LoVo (cell line): Measurements from ENCODE around the gene NIFK.
"Not testable (repeated sequence)": the region's sequence is repeated elsewhere in the genome, so short reads cannot be mapped to it uniquely, and the experiment has no call there.

Experiments
- DNase-seq: peaks from one replicate; pipeline ENCODE4 v3.0.0-alpha.2; 2016; ENCODE audit warnings: low spot score

The NIFK gene

GRCh38 chr2:121734544-121734943 is 2.1 kb downstream of the NIFK start:
- not testable (repeated sequence) for DNase-seq

DNA sequence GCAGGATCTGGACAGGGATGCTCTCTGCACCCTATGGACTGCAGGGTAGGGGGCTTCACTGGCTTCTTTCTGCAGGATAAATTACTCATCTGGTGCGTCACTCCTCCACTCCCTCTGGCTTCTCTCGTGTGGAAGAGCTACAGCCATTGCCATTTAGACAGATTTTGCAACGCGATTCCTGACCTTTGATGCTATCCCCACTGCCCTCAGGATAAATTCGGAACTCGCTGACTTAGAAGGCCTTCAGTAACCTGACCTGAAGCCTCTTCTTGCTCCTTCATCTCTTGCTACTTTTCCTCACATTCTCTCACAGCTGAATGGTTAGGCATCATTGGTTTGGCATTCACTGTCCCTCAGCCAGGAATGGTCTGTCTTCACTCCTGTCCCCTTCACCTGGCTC is 5.3 kb downstream of the NIFK start:
- no peak for DNase-seq

- no peak for DNase-seq
Measured at GRCh38 chr2:121727950-121728349, 8.7 kb downstream of the NIFK start.

GRCh38 chr2:121727332-121727731 is 9.3 kb downstream of the NIFK start:
- no peak for DNase-seq

- DNase-seq = no peak
Measured at GRCh38 chr2:121723316-121723715, 13.4 kb downstream of the NIFK start.

- DNase-seq = no peak
Measured at GRCh38 chr2:121722479-121722878, 14.2 kb downstream of the NIFK start.

GRCh38 chr2:121721926-121722325 is 14.7 kb downstream of the NIFK start:
- no peak for DNase-seq

DNA sequence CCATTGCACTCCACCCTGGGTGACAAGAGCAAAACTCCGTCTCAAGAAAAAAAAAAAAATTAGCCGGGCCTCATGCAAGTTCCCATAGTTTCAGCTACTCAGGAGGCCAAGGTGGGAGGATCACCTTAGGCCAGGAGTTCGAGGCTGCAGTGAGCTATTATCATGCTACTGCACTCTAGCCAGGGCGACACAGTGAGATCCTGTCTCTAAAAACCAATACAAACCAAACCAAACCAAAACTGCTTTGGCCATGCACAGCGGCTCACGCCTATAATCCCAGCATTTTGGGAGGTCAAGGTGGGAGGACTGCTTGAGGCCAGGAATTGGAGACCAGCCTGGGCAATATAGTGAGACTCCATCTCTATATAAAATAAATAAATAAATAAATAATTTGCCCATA is 19.1 kb downstream of the NIFK start:
- no peak for DNase-seq

DNA sequence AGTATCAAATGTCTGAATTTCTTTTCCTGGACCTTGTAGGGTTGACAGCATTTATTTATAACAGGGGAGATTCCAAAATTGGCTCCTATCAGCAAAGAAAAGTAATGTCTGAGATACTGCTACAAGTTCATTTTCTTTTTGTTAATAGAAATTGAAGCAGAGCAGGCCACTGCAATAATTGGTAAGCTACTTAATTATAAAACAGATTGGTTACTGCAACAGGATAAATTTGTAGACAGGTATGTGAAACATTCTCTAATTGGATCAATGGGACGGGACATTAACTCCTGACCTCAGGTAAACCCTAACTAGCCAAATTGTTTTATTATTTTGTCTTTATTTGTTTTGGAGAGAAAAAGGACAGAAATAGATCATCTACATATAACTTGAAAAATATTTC is 20.5 kb downstream of the NIFK start:
- DNase-seq = no peak

DNA sequence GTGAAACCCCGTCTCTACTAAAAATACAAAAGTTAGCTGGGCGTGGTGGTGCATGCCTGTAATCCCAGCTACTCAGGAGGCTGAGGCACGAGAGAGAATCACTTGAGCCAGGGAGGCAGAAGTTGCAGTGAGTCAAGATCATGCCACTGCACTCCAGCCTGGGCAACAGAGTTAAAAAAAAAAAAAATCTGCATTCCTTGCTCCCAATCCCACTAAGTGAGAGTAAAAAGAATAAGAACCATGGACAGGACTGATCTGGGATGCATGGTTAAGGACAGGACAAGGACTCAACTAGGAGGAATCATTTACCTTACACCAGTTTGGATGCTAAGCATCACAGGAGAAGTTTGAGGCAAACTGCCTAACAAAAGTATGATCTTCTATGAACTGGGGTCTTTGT is 25.2 kb downstream of the NIFK start:
- not testable (repeated sequence) for DNase-seq

DNA sequence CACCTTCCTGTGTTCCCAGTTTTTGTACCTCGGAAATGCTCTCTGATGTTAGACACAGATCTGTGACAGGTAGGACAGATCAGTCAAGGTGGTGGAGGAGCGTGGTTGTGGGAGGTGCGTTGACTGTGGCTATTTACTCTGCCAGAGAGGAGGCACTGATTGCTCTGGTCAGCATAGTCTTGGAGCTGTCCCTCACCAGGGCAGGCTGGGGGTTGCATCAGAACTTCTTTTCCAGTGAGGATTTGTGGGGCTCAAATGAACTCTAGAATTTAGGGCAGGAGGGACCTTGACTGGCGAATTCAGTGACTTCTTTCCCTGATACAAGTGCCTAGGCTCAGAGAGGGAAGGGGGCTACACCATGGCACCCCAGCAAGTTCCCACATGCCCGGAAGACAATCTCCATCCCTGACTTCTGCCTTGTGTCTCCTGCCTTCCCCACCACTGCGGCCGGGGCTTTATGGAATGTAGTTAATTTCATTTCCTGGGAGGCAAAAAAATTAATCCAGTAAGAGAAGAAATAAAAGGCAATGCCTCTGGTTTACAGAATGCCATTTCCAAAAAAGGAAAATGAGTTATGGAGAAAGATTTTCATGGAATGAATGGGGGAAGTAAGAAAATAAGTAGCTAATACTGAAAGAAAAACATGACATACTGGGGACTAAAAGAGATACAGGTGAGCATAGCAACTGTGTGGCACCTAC is 26.1 kb downstream of the NIFK start:
- DNase-seq = no peak

DNA sequence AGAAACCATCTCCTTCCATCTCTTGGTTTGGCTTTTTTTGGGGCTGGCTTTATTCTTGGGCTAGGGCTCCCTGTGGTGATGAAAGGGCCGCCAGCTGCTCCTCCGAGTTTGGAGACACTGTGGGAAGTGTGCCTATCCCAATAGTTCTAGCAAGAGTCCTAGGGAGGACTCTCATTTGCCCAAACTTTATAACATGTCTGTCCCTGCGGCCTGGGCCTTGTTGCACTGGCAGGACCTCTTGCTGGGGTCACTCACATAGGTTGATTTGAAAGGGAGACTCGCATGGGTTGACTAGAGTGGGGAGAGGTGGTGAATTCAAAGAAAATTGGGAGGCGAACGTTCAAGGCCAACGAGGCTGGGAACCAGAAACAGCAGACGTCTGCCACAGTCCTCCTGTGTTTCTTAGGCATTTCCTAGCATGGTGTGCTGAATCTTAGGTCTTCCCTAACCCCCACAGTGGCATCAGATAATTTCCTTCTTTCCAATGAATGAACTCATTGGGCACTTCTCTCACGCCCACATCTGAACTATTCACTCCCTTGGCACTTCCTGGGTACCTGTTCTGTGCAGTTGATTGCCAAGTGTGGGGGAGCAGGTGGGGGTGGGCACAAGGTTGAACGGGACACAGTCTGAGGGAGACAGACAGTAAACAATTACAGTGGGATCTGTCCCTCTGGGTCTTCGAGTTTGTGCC is 26.8 kb downstream of the NIFK start:
- no peak for DNase-seq

DNA sequence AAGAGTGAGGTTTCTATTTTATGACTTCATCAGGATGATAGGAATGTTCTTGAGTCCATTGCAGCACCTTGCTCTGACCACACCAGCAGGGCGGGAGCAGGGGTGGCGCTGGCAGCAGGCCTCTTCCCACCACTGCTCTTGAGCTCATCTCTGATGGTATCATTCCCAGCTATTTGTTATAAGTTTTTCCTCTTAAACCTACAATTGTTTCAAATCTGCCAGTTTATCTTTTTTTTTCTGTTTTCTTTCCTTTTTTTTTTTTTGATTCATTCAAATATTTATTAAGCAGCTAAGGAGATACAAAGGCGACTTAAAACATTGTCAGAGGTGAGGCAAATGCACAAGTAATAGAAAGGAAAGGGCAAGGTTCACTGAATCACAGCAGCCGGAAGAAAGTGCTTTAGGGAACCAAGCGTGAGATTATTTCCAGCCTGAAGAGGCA is 28.7 kb downstream of the NIFK start:
- DNase-seq = peak; percentile 78

- DNase-seq = peak; percentile 72
Measured at GRCh38 chr2:121707344-121707919, 29.2 kb downstream of the NIFK start.

DNA sequence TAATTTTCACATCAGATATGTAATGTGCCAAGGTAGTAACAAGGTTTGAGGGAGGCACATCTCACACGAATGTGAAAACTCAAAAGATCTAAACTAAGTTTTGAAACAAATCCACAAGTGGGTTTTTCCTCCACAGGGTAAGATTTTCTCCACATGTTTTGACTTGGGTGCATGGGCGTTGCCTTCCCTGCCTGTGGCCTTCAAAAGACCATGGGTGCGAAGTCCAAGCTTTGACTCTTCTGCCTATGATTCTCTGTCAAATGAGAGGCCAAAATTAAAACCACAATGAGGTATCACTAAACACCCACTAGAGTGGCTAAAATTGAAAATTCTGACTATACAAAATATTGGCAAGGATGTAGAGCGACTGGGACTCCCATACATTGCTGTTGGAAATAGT is 30.7 kb downstream of the NIFK start:
- DNase-seq = no peak

GRCh38 chr2:121705390-121705789 is 31.3 kb downstream of the NIFK start:
- DNase-seq = no peak

DNA sequence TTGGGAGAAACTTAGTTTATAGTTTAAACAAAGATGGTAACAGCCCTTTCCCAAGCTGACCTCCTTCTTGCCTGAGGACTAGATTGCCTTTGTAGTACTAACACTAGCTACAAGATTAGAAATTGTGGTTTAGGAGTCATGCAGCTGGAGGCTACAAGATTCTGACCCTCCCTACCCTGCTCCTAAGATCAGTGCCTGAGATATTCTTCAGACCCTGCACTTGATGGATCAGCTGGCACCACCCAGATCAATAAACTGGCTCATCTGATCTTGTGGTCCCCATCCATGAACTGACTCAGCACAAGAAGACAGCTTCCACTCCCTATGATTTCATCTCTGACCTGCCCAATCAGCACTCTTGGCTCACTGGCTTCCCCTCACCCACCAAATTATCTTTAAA is 34.9 kb downstream of the NIFK start:
- not testable (repeated sequence) for DNase-seq

GRCh38 chr2:121699421-121700333 is 37.0 kb downstream of the NIFK start:
- peak; percentile 58 for DNase-seq

DNA sequence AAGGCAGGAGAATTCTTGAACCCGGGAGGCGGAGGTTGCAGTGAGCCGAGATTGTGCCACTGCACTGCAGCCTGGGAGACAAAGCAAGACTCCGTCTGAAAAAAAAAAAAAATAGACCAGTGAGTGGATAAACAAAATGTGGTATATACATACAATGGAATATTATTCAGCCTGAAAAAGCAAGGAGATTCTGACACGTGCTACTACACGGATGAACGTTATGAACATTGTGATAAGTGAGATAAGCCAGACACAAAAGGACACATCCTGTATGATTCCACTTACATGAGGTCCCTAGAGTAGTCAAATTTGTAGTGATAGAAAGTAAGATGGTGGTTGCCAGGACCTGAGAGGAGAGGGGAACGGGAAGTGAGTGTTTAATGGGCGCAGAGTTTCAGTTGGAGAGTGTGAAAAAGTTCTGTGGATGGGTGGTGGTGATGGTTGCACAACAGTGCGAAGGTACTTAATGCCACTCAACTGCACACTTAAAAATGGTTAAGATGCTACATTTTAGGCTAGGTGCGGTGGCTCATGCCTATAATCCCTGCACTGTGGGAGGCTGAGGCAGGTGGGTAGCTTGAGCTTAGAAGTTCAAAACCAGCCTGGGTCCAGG is 38.3 kb downstream of the NIFK start:
- no peak for DNase-seq

DNA sequence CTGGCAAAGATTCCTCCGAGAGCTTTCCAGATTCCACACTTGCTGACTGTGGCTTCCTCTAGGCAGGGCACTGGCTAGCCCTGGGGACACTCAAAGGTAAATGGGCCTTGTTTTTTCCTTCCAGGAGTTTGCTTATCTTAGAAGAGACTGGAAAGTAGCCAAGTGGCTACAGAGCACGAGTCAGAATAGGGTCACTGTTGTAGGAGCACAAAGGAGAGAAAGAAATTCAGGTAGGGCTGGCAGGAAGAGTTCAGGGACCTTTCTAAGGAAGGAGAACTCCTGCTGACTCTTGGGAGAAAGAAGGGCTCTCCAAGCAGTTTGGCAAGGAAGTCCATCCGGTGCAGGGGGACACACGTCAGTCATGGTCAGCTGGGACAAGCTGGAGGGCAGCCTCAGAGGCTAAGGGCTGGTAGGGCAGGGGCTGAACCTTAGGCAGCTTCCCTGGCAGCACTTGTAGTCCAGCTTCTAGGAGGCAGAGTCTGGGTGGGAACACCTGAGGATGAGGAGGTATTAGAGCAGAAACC is 39.5 kb downstream of the NIFK start:
- DNase-seq = no peak

DNA sequence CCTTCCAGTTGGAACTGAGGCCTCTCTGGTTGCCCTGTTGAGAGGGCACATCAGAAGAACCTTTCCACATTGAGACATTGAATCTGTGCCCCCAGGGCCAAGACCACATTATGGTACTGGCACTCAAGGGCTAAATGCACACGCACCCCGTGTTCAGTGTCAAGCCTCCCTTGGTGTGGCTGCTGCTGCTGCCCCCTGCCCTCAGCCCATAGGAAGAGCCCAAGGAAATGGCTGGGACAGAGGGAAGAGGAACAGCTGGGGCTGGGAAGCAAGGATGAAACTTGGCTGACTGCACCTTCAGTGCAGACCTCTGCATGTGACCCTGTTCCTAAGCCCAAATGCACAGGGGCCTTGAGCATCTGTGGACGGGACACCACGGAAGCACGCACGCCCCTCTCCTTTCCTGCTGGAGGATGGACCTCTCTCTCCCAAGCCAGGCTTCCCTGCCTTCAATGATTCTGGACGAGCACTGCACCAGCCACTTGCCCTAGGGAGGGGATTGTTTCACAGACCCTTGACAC is 40.2 kb downstream of the NIFK start:
- no peak for DNase-seq

- no peak for DNase-seq
Measured at GRCh38 chr2:121695171-121695451, 41.6 kb downstream of the NIFK start.
